K562 (cell line): ENCODE data around the gene PANX1. TPM values are rescaled to one million over a fixed set of nuclear protein-coding genes. Genes with fewer than 3 reads are reported as not detected.

Experiments used
- ATF3 ChIP-seq, 2 experiments: fragments of 450-650 bp in 1 of 2; sonication (generic) in 1 of 2; formaldehyde crosslinking in 1 of 2; IDR thresholded peaks in 1 of 2; conservative IDR thresholded peaks in 1 of 2; 2 replicates each; pipeline versions ENCODE4 v1.6.1 to v1.8.1; 2016 to 2023; ENCODE audit warnings: mild to moderate bottlenecking in 2 of 2, moderate library complexity in 2 of 2, inconsistent platforms in 1 of 2, missing genetic modification reagents in 1 of 2
- EP400 ChIP-seq: fragments of 450-650 bp; IDR thresholded peaks from 2 replicates; pipeline ENCODE4 v1.6.1; 2017; ENCODE audit warnings: antibody characterized with exemption, mild to moderate bottlenecking, moderate library complexity
- EZH2 ChIP-seq: IDR thresholded peaks from 2 replicates; pipeline ENCODE4 v1.6.1; 2012; ENCODE audit warnings: low read depth, mild to moderate bottlenecking, inconsistent platforms, low read length, borderline replicate concordance
- JUND ChIP-seq, 2 experiments: IDR thresholded peaks; 2 replicates in 1 of 2; 3 replicates in 1 of 2; pipeline ENCODE4 v1.6.1; 2011; ENCODE audit warnings: borderline replicate concordance in 2 of 2, low read depth in 2 of 2, low read length in 2 of 2, improper control_type of control experiment in 1 of 2, missing biosample characterization in 1 of 2, missing genetic modification characterization in 1 of 2, missing genetic modification reagents in 1 of 2
- LEF1 ChIP-seq: fragments of 450-650 bp; IDR thresholded peaks from 2 replicates; pipeline ENCODE4 v1.6.1; 2016; ENCODE audit warnings: mild to moderate bottlenecking
- MYNN ChIP-seq, 2 experiments: sonication (generic); formaldehyde crosslinking in 1 of 2; IDR thresholded peaks; 2 replicates each; pipeline versions ENCODE4 v1.5.0 to v1.6.1; 2016 to 2020; ENCODE audit warnings: antibody characterized with exemption in 1 of 2, missing genetic modification reagents in 1 of 2
- NCOR1 ChIP-seq: fragments of 450-650 bp; IDR thresholded peaks from 2 replicates; pipeline ENCODE4 v1.6.1; 2016; ENCODE audit warnings: mild to moderate bottlenecking, moderate library complexity
- NR3C1 ChIP-seq: sonication (generic); formaldehyde crosslinking; IDR thresholded peaks from 2 replicates; pipeline ENCODE4 v1.8.1; 2022; ENCODE audit warnings: missing genetic modification reagents
- RCOR1 ChIP-seq, 2 experiments: IDR thresholded peaks; 2 replicates each; pipeline ENCODE4 v1.6.1; 2012; ENCODE audit warnings: low read depth in 2 of 2, low read length in 2 of 2, borderline replicate concordance in 1 of 2, improper control_type of control experiment in 1 of 2
- TBL1XR1 ChIP-seq, 2 experiments: IDR thresholded peaks; 2 replicates each; pipeline ENCODE4 v1.6.1; 2012; ENCODE audit warnings: improper control_type of control experiment in 2 of 2, low read length in 2 of 2, mild to moderate bottlenecking in 1 of 2
- XRCC5 ChIP-seq: fragments of 200-400 bp; formaldehyde crosslinking; IDR thresholded peaks from 2 replicates; pipeline ENCODE4 v1.6.1; 2017; ENCODE audit warnings: low read depth, mild to moderate bottlenecking, low read length
- ZBED1 ChIP-seq: IDR thresholded peaks from 2 replicates; pipeline ENCODE4 v1.6.1; 2014
- ZBTB40 ChIP-seq, 2 experiments: fragments of 450-650 bp in 1 of 2; sonication (generic) in 1 of 2; formaldehyde crosslinking in 1 of 2; IDR thresholded peaks; 2 replicates each; pipeline versions ENCODE4 v1.7.1 to v1.9.0; 2016 to 2022; ENCODE audit warnings: inconsistent platforms in 1 of 2, mild to moderate bottlenecking in 1 of 2, missing genetic modification reagents in 1 of 2
- polyA plus RNA-seq, 8 experiments: library from polyadenylated mRNA; depleted of rRNA in 4 of 8; stranded (reverse) in 5 of 8; unstranded in 3 of 8; fragments of >200 nt; fragmentation: Nextera tagmentation in 2 of 8; fragmentation: Illumina TruSeq in 1 of 8; extraction: Ambion mirVana in 2 of 8; extraction: Trizol in 1 of 8; gene quantifications; 2 replicates each; pipeline versions ENCODE4 v1.2.1 to v1.2.3, GENCODE V29; 2011 to 2014; ENCODE audit warnings: inconsistent platforms in 1 of 8, missing spikeins in 1 of 8
- total RNA-seq, 7 experiments: library from RNA; depleted of rRNA in 6 of 7; stranded (reverse); fragments of >200 nt in 6 of 7; fragmentation: Illumina TruSeq in 2 of 7; extraction: Trizol in 2 of 7; gene quantifications; 2 replicates each; pipeline versions ENCODE4 v1.2.1 to v1.2.3, GENCODE V29; 2011 to 2021; ENCODE audit warnings: low replicate concordance in 1 of 7

PANX1 gene
- total and polyA plus RNA-seq, 9 of the 15 experiments (the other 6 are each of a cell fraction or from before 2014, with no cell fraction given), result 1.9 to 14.8 (median 10.1) TPM

GRCh38 chr11:94142308-94143281 lies 14.0 kb downstream of the PANX1 start (continued):
- TF ChIP-seq MYNN (IDR thresholded peaks at IDR 0.05) (no peak), MYNN (CRISPR knock-in tag; IDR thresholded peaks at IDR 0.05) (no peak), JUND (IDR thresholded peaks at IDR 0.05; ENCODE audit: borderline replicate concordance, low read depth, low read length) (no peak), JUND (tag; IDR thresholded peaks at IDR 0.05; ENCODE audit: borderline replicate concordance, low read depth, low read length) (no peak), NCOR1 (peak; percentile 73), EZH2 (no peak), EP400 (peak; percentile 11; the same call in 1 of the 2 replicates), RCOR1 (IDR thresholded peaks at IDR 0.05; ENCODE audit: borderline replicate concordance in 1 of 2, low read depth in 2 of 2, low read length in 2 of 2) (no peak), ZBTB40 (IDR thresholded peaks at IDR 0.05) (peak; percentile 53), ZBTB40 (CRISPR knock-in tag; IDR thresholded peaks at IDR 0.05) (no peak), LEF1 (peak; percentile 40; the same call in 1 of the 2 replicates), XRCC5 (0 out of 2 replicates have a peak, but pooled peaks have one; percentile 5), ATF3 (IDR thresholded peaks at IDR 0.05) (no peak), ATF3 (CRISPR knock-in tag; conservative IDR thresholded peaks at IDR 0.05) (no peak), ZBED1 (no peak), NR3C1 (no peak), TBL1XR1 (IDR thresholded peaks at IDR 0.05; ENCODE audit: low read length in 2 of 2) (peak in 1 of 2 experiments; percentile 36; a peak in 1 of 4 replicates)
